ENCODE data around the gene MAPK8IP3.
A peak's percentile ranks its signal among the peaks of the same experiment; 100 is the strongest.
"Not testable (repeated sequence)": the region's sequence is repeated elsewhere in the genome, so short reads cannot be mapped to it uniquely, and the experiment has no call there.

MAPK8IP3 gene

DNA sequence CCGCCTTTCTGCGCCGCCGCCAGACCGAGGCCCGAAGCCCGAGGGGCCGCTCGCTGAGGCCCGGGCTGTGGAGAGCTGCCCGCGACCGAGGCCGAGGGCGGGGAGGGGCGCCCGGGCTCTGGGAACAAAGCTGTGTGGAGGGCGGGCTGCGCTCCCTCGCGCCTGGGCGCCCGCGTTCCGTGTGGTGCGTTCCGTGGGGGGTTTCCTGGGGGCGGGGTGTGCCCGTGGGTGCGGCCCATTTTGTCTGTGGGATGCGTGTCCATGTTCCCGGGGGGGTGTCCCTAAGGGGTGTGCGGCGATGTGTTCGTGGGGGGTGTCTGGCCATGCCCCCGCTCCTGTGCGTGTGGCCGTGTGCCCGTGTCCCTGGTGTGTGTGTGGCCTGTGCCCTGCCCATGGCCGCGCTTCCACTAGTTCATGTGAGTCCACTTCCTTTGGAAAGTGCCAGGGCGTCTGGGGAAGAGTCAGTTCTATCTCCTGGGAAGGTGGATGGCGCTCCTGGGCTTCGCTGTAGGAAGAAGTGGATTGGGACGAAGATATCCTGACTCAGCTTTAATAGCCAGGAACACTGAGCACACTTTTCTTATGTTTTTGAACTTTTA is 27.4 kb upstream of the MAPK8IP3 start:
- peak; percentile 59 for DNase-seq (ENCODE audit: low spot score)

DNA sequence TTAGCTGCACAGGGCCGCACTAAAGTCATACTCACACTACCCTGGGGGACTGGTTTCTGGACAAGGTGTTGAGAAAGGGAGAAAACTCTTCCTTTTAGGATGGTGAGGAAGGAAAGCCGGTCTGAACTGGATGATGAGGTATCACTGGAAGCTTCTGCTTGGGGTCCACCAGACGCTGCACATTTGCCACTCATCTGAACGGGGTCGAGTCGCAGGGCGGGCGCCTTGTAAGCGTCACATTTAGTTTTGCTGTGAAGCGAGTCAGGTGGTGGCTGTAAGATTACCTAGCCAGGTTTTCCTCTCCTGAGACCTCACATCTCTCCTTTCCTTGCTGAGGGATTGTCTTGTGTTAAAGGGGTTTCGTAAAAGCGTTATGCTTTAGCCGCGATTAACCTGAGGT is 25.6 kb upstream of the MAPK8IP3 start:
- no peak for DNase-seq (ENCODE audit: low spot score)

DNA sequence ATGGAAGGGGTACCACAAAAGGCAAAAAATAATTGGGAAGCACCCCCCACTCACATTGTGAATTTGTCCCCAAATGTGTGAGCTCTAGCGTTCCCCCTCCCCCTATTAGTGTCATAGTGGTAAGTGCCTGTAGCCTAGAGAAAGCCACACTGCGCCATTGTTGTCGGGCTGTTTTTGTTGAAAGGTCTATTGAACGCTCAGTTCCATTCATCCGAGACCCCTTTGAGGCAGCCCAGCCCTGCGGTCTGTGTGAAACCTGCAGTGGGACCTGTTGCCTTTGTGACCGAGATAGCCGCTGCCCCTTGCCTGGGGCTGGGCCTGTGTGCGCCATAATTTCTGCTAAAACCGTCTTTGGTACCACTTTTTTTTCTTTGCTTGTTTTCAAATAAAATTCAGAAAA is 25.0 kb upstream of the MAPK8IP3 start:
- DNase-seq (ENCODE audit: low spot score): no peak

DNA sequence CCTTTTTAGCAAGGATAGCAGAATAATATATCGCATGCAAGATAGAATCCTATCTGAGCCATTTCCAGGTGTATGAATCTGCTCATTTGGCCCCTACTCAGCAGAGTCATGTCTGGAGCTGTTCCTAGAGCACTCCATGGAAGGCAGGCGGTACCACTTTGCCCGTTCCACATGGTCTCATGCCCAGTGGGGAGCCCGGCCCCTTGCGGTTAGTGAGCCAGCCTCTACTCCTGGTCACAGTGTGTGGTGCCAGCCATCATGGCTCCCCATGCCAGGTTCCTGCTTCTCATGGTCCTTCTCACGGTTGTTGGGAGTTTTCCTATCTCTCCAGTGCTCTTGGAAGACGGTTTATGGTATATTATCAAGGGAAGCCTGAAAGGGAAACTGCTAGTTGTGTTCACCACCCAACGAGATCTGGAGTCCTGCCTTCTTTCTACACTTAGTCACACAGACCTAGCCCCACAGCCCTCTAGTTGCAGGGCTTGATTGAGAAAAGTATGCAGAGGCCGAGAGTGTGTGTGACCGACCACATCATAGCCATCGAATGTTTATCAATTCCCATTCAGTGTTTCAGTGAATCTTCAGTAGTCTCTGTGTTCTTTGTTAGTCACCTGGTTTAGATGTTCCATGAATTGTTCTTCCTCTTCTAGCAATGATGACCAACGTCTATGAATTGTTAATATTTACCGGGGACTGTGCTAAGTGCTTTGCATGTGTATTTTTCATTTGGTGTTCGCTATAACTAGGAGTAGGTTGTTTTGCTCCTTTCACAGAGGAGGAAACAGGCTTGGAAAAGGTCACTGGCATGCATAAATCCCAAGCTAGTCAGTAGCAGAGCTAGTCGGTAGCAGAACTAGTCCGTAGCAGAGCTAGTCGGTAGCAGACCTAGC is 18.3 kb upstream of the MAPK8IP3 start:
- DNase-seq (ENCODE audit: low spot score): no peak

DNA sequence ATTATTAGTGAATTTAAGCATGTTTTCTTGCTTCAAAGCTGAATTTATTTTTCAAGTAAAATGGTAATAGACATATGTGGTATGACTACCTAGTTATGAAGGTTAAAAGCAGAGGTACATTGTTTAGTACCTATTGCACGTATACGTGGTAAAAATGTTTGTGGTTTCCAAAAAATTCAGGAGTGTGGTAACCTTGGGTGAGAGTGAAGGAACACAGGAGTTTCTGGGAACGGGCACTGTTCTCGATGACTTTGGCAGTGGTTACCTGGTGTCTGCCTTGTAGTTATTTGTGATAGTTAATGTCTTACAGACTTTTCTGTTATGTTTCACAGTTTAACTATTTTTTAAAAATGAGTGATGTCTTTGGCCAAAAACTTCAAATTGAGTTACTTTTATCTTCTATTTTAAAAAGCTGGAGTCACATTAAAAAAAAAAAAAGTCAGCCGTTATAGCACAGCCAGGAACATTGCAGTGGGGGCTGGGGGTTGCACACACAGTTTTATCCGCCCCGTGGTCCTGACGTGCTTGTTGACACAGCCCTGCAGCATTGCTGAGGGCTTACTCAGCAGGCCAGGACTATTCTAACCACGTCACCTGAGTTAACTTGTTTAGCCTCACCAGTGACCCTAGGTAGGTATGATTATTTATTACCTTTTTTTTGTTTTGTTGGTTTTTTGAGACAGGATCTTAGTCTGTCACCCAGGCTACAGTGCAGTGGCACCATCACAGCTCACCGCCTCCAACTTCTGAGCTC is 17.0 kb upstream of the MAPK8IP3 start:
- no peak for DNase-seq (ENCODE audit: low spot score)

DNA sequence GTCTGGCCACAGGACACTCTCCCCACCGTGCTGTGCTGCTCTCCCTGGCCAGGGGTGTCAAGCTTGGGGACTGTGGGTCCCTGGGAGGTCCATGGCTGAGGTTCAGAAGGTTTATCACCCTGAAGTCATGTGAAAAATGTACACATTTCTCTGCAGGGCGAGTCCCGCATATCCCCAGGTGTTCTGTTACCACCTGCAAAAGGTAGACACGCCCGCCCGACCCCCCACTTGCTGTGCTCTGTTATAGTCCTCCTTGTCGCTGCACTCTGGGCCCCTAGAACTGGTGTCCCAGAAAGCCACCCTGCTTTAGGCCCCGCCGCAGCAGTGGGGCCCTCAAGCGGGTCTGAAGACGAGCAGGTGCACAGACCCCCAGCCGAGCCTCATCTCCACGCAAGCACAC is 16.1 kb upstream of the MAPK8IP3 start:
- no peak for DNase-seq (ENCODE audit: low spot score)

DNA sequence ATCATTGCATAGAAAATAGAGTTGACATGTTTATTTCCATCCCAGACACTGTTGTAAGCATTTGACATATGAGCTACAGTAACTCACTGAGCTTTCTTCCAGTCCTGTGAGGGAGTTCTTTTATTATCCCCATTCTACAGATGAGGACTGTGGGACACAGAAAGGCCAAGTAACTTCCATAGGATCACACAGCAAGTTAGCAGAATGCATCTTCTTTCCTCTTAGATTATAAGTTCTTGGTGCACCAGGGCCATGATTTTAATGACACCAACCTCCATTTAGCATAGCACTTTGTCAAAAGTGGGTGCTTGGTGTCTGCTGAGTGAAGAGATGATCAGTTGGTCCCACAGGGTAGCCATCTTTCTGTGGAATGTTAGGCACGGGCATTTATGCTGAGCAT is 15.2 kb upstream of the MAPK8IP3 start:
- DNase-seq (ENCODE audit: low spot score): no peak

DNA sequence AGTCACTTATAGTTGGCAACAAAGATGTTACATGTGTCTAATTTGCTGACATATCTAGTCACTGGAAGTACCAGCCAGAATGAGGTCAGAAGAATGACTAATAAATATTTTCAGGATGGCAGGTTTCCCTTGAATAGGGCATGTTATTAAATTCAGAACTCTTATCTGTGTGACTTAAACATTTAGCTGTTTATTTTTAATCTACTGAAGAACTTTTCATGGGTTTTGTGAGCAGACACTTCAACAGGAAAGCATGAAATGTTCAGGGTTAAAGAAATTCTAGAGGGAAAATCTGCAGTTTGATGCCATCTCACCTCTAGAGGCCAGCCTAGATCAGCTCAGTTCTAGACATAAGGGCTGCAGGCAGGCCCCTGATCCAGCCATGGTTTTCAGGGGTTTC is 14.7 kb upstream of the MAPK8IP3 start:
- peak; percentile 37 for DNase-seq (ENCODE audit: low spot score)

DNA sequence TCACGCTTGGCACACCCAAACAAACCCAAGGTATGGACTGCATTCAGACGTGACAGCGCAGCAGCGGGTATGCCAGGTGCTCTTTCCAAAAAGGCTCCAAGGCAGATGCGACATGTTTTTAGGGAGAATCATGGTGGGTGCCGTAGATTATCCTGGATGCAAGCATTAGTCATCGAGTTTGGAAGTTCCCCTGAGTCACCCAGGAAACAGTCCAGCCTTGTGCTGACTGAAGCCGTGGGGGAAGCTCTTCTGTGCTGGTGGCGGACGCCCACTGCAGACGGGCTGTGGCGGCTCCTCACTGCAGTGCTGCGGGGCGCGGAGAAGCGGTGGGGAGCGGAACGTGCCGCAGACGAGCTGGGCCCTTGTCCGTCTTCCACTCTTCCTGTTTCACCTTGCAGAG is 14.0 kb upstream of the MAPK8IP3 start:
- DNase-seq (ENCODE audit: low spot score): no peak

DNA sequence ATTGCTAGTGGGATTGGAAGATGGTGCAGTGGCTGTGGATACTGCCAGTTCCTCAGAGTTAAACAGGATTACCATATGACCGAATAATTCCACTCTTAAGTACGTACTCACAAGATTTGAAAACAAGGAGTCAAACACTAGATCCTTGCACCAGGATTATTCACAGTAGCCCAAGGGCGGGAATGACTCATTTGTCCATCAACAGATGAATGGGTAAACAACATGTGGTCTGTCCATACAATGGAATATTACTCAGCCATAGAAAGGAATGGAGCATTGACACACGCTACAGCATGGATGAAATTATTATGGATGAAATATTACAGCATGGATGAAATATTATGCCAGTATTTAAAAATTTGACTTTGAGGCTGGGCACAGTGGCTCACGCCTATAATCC is 9.1 kb upstream of the MAPK8IP3 start:
- no peak for DNase-seq (ENCODE audit: low spot score)

DNA sequence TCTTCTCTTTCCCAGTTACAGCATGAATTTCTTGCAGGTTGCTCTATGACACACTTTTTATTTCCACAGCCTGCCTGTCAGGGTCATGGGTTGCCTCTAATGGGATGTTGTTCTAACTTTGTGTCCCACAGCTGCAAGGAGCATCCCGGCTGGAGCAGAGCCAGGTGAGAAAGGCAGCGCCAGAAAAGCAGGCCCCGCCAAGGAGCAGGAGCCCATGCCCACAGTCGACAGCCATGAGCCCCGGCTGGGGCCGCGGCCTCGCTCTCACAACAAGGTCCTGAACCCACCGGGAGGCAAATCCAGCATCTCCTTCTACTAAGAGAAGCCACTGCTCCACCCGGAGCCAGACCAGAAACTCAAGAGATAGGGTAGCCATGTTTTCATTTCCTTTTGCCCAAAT is 7.3 kb upstream of the MAPK8IP3 start:
- DNase-seq (ENCODE audit: low spot score): no peak

DNA sequence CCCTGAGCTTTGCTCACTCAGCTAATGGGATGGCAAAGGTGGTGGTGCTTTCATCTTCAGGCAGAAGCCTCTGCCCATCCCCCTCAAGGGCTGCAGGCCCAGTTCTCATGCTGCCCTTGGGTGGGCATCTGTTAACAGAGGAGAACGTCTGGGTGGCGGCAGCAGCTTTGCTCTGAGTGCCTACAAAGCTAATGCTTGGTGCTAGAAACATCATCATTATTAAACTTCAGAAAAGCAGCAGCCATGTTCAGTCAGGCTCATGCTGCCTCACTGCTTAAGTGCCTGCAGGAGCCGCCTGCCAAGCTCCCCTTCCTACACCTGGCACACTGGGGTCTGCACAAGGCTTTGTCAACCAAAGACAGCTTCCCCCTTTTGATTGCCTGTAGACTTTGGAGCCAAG is 5.7 kb upstream of the MAPK8IP3 start:
- no peak for DNase-seq (ENCODE audit: low spot score)

DNA sequence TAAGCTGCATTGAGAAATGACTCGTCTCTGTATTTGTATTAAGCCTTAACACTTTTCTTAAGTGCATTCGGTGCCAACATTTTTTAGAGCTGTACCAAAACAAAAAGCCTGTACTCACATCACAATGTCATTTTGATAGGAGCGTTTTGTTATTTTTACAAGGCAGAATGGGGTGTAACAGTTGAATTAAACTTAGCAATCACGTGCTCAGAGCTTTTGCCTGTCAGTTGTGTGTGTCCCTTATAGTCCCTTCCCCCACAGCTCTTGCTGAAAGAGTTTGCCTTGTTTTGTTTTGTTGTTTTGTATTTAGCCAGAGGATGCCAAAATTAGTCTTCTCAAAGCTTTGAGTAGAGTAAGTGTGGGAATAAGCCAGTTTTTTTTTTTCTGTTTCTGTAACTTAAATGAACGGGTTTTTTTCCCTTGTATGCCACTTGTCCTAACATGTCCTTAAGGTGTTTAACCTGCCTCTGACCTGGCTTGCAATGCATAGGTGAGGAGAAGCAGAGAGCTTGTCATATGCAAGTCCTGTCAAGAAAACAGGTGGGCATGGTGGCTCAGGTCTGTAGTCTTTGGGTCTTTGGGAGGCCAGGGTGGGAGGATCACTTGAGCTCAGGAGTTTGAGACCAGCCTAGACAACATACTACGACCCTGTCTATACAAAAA is 4.6 kb upstream of the MAPK8IP3 start:
- no peak for DNase-seq (ENCODE audit: low spot score)

DNA sequence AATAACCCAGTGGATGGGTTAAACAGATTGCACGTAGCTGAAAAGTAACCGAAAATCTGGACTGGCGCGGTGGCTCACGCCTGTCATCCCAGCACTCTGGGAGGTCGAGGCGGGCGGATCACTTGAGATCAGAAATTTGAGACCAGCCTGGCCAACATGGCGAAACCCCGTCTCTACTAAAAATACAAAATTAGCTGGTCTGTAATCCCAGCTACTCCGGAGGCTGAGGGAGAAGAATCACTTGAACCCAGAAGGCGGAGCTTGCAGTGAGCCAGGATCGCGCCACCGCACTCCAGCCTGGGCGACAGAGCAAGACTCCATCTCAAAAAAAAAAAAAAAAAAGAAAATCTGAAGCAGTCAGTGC is 689 bp upstream of the MAPK8IP3 start:
- DNase-seq (ENCODE audit: low spot score): not testable (repeated sequence)

DNA sequence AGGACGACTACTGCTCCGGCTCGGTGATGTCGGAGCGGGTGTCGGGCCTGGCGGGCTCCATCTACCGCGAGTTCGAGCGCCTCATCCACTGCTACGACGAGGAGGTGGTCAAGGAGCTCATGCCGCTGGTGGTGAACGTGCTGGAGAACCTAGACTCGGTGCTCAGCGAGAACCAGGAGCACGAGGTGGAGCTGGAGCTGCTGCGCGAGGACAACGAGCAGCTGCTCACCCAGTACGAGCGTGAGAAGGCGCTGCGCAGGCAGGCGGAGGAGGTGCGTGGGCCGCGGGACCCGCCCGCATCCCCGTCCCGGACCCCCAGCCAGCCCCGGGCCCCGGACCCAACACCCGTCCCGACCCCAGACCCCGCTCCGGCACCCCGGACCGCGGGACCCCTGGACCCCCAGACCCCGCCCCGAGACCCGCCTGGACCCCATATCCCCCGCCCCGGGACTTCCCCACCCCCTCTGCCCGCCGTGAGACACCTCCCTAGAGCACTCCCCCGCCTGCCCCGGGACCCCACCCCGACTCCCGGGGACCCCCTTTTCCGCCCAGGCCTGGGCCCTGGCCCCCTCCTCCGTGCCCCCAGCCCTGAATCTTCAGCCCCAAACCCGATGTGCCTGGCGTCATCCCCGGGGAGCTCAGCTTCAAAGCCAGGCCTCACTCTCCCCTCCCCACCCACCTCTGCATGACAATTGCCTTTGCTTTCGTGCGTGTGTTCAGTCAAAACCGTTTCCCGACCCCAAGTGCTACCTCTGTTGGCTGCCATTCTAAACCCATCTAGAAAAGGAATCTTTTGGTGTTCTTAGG is 594 bp downstream of the MAPK8IP3 start:
- peak; percentile 66 for DNase-seq (ENCODE audit: low spot score)

DNA sequence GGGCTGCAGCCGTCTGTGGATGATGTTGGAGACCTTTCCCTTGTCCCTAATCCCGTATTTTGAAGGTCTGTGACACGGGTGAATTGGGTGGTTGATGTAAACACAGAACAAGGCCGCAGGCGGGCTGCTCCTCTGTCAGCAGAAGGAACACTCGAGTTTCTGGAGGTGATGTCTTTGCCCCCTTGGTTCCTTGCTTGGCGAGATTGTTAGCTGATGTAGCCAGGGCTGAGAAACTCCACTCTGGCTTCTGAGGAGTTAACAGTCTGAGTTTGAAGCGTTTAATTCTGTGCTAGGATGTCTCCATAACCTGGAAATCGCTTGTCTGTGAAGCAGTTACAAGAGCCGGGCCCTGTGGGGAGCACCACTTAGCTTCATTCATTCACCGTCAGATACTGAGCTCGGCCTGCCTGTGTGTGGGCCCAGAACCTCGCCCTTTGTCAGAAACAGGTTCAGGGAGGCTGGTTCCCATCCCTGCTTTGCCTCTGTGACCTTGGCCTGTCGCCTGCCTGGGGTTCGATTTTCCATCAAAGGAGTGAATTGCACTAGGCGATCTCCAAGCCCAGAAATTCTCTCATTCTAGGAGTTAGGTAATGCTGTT is 1.3 kb downstream of the MAPK8IP3 start:
- peak; percentile 55 for DNase-seq (ENCODE audit: low spot score)

DNA sequence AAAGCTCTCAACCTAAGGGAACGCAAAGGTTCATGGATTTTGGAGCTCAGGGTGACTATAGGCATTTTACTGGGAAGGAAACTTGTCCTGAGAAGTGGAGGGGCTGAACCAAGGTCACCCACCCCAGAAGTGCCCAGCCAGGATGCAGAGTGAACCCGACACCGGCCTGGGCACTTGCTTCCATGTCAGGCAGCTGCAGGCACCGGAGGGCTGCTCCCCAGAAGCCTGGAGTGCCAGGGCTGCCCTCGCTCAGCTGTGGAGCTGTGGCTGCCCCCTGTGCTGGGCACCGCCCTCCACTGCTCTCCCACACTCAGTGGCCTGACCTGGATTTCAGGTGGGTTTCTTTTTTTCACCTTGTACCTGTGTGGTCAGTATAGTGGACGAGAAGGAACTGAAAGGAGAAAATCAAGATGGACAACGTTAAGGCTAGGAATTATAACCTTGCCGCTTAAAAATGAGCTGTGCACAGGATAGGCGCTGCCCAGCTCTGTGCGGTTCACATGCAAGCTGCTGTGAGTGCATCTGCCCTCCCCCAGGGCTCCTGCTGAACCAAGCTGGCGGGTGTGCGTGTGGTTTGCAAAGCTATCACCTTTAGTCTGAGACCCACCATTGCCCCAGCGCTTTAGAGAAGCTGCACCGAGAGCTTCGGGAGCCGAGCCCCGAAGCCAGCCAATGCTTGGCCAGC is 2.2 kb downstream of the MAPK8IP3 start:
- DNase-seq (ENCODE audit: low spot score): no peak

DNA sequence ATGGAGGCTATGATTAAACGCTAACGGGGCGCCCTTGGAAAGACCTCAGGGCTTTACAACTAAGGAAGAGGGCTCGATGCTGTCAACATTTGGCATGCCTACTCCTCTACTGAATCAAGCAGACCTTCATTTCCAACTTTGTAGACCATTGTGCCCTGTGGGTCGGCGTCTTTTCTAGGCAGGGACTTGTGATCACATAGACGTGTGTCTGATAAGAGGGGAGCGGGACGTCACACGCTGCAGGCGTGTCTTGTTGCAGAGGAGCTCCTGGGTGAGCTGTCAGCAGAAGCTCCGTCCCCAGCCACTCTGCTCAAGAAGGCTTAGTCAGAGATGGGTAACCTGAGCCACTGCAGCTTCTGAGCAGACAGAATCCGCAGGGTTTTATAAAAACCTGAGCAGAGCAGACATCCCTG is 2.8 kb downstream of the MAPK8IP3 start:
- DNase-seq (ENCODE audit: low spot score): no peak

DNA sequence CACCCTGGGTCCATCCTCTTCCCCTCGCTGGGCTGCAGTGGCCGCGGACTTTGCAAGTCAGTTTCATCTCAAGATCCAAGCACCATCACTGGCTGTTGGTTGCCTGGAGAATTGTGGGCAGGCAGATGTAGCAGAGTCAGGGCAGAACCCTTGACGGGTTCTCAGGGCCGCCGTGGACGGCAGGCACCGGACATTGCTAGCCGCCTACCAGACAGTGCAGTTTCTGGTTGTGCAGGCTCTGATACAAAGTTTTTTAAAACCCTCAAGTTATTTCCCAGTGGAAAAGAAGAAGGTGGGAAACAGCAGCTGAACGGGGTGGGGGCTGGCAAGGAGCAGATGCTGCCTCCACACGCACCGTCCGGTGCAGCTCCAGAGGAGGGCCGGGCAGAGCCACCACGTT is 3.4 kb downstream of the MAPK8IP3 start:
- no peak for DNase-seq (ENCODE audit: low spot score)

DNA sequence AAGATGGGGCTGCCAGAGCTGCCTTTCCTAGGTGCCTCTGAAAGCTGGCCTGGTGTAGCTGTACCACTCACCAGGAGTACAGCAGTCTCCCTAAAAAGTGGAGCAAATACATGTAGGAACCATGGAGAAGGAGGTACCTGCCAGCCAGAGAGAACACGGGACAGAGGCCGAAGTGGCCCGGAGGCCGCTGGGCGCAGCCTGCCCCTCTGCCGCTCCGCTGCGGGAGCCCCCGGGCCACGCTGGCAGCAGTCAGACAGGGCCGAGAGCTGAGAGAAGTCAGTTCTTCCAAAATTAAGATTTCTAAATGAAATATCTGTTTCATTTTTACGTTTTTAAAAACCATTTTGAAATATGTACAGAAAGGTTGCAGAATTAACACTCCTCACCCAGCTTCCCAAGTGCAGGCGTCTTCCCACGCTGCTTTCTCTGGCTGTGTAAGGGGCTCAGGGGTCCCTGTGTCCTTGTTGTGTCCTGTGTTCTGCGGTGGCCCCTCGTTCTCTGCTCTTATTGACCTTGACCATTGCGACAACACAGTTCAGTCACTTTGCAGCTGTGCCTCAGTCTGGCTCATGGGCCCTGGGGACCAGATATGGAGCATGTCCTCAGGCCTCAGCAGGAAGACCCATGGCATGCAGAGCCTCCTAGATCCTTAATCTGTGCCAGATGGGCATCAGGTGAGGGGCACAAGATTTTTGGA is 5.0 kb downstream of the MAPK8IP3 start:
- DNase-seq (ENCODE audit: low spot score): no peak

All from AG20443 (cell line).